ENCODE results near the gene EFCAB14.

- TF ChIP-seq CTCF (IDR thresholded peaks at IDR 0.05; ENCODE audit: low read length) (no peak), EZH2 (IDR thresholded peaks at IDR 0.05; ENCODE audit: borderline replicate concordance, low read length) (no peak)
These were observed 26.7 kb downstream of the EFCAB14 start for GRCh38 chr1:46691997-46692790.

All from OCI-LY1 (cell line).